HEK293 (cell line): ENCODE results near the gene ICOSLG.

Experiments
- CTCF ChIA-PET: fragments of 350-600 bp; formaldehyde crosslinking; extraction: SDS; loops from one replicate; lab custom pipeline; 2021; ENCODE audit warnings: antibody characterized with exemption; lab: Yijun Ruan, JAX
- POLR2A ChIA-PET: fragments of 300-600 bp; formaldehyde crosslinking; extraction: SDS; loops from one replicate; lab custom pipeline; 2020; ENCODE audit warnings: antibody characterized with exemption, inconsistent platforms; lab: Yijun Ruan, JAX
- H3K27ac ChIP-seq: fragments of 200-500 bp; sonication (Bioruptor generic); 2 replicates; pipeline ENCODE4 v1.5.1; 2014; ENCODE audit warnings: low read depth, low read length, control low read depth, inconsistent platforms; ENCODE audit errors: extremely low read depth
- H3K36me3 ChIP-seq, 2 experiments: fragments of 200-500 bp in 1 of 2; sonication (Bioruptor generic) in 1 of 2; 1 replicate in 1 of 2; 2 replicates in 1 of 2; pipeline ENCODE4 v1.5.1; 2014 to 2017; ENCODE audit warnings: inconsistent platforms in 2 of 2, low read length in 2 of 2; ENCODE audit not compliant: control insufficient read depth in 2 of 2, insufficient read depth in 1 of 2
- H3K4me1 ChIP-seq: fragments of 200-500 bp; sonication (Bioruptor generic); 2 replicates; pipeline ENCODE4 v1.5.1; 2014; ENCODE audit warnings: mild to moderate bottlenecking, low read length, inconsistent platforms; ENCODE audit not compliant: control insufficient read depth, insufficient read depth
- H3K4me3 ChIP-seq: 2 replicates; pipeline ENCODE4 v1.5.1; 2011; ENCODE audit warnings: low read depth, mild to moderate bottlenecking, control low read depth, low read length, moderate library complexity
- H3K9me3 ChIP-seq: fragments of 200-500 bp; sonication (Bioruptor generic); 2 replicates; pipeline ENCODE4 v1.5.1; 2014; ENCODE audit warnings: low read depth, low read length, inconsistent platforms; ENCODE audit not compliant: control insufficient read depth, insufficient read depth
- CTCF ChIP-seq: fragments of 450-650 bp; formaldehyde crosslinking; IDR thresholded peaks from 2 replicates; pipeline ENCODE4 v1.5.1; 2016; ENCODE audit warnings: missing biosample characterization, missing genetic modification characterization
- KLF10 ChIP-seq: fragments of 450-650 bp; IDR thresholded peaks from 2 replicates; pipeline ENCODE4 v1.5.1; 2018; ENCODE audit warnings: missing biosample characterization, mild to moderate bottlenecking, missing genetic modification characterization
- KLF7 ChIP-seq: fragments of 450-650 bp; formaldehyde crosslinking; IDR thresholded peaks from 2 replicates; pipeline ENCODE4 v1.5.1; 2016; ENCODE audit warnings: missing biosample characterization, missing genetic modification characterization, borderline replicate concordance
- MYNN ChIP-seq: fragments of 450-650 bp; formaldehyde crosslinking; IDR thresholded peaks from 2 replicates; pipeline ENCODE4 v1.5.1; 2016; ENCODE audit warnings: missing biosample characterization, missing genetic modification characterization, borderline replicate concordance
- PRDM4 ChIP-seq: fragments of 450-650 bp; formaldehyde crosslinking; IDR thresholded peaks from 2 replicates; pipeline ENCODE4 v1.5.1; 2017; ENCODE audit warnings: missing biosample characterization, missing genetic modification characterization
- SALL2 ChIP-seq: fragments of 450-650 bp; formaldehyde crosslinking; IDR thresholded peaks from 2 replicates; pipeline ENCODE4 v1.5.0; 2017; ENCODE audit warnings: missing biosample characterization, mild to moderate bottlenecking, missing genetic modification characterization, borderline replicate concordance
- SP2 ChIP-seq: fragments of 450-650 bp; formaldehyde crosslinking; IDR thresholded peaks from 2 replicates; pipeline ENCODE4 v1.5.1; 2016; ENCODE audit warnings: missing biosample characterization, missing genetic modification characterization
- ZBTB21 ChIP-seq: fragments of 450-650 bp; formaldehyde crosslinking; IDR thresholded peaks from 2 replicates; pipeline ENCODE4 v1.5.1; 2017; ENCODE audit warnings: missing biosample characterization, missing genetic modification characterization
- ZBTB49 ChIP-seq: fragments of 450-650 bp; formaldehyde crosslinking; IDR thresholded peaks from 2 replicates; pipeline ENCODE4 v1.5.1; 2016; ENCODE audit warnings: missing biosample characterization, missing genetic modification characterization, low read depth
- ZEB2 ChIP-seq: fragments of 450-650 bp; formaldehyde crosslinking; IDR thresholded peaks from 2 replicates; pipeline ENCODE4 v1.5.1; 2016; ENCODE audit warnings: missing biosample characterization, missing genetic modification characterization
- ZNF280C ChIP-seq: fragments of 450-650 bp; formaldehyde crosslinking; IDR thresholded peaks from 2 replicates; pipeline ENCODE4 v1.5.1; 2016; ENCODE audit warnings: missing biosample characterization, missing genetic modification characterization
- ZNF560 ChIP-seq: fragments of 450-650 bp; formaldehyde crosslinking; IDR thresholded peaks from 2 replicates; pipeline ENCODE4 v1.5.1; 2017; ENCODE audit warnings: missing biosample characterization, missing genetic modification characterization, borderline replicate concordance
- ZNF561 ChIP-seq: fragments of 450-650 bp; IDR thresholded peaks from 2 replicates; pipeline ENCODE4 v1.5.1; 2018; ENCODE audit warnings: missing biosample characterization, missing genetic modification characterization, borderline replicate concordance
- ZNF707 ChIP-seq: fragments of 450-650 bp; formaldehyde crosslinking; IDR thresholded peaks from 2 replicates; pipeline ENCODE4 v1.5.1; 2016; ENCODE audit warnings: missing biosample characterization, missing genetic modification characterization
- ZNF830 ChIP-seq: fragments of 450-650 bp; IDR thresholded peaks from 2 replicates; pipeline ENCODE4 v1.5.0; 2018; ENCODE audit warnings: missing biosample characterization, missing genetic modification characterization, low read depth, mild to moderate bottlenecking, moderate library complexity
- ZNF837 ChIP-seq: fragments of 450-650 bp; formaldehyde crosslinking; IDR thresholded peaks from 2 replicates; pipeline ENCODE4 v1.5.1; 2016; ENCODE audit warnings: missing biosample characterization, missing genetic modification characterization
- ZSCAN16 ChIP-seq: fragments of 450-650 bp; formaldehyde crosslinking; IDR thresholded peaks from 2 replicates; pipeline ENCODE4 v1.5.1; 2016; ENCODE audit warnings: missing biosample characterization, missing genetic modification characterization

ICOSLG gene

GRCh38 chr21:44258056-44258725 lies 17.4 kb upstream of the ICOSLG start:
- H3K9me3 ChIP-seq: no peaks in the 10 kb centered on the region
- H3K36me3 ChIP-seq: no peaks in the 10 kb centered on the region
- ChIA-PET POLR2A (no interaction called here), CTCF (interaction anchor here (0.6 to 0.7 kb wide), 2 partner anchors 18 to 46 kb away, joined by 3 read pairs; no protein-coding TSS in a partner anchor)
- H3K4me3 ChIP-seq: no peak overlapping the region
- H3K27ac ChIP-seq: no peak overlapping the region
- no peaks in the 10 kb centered on the region for H3K4me1 ChIP-seq
- TF ChIP-seq ZBTB21 (no peak), ZNF561 (tag by site-specific recombination) (no peak), SP2 (no peak), ZEB2 (no peak), CTCF (tag by site-specific recombination) (no peak), ZNF837 (tag by site-specific recombination) (no peak), ZNF560 (tag by site-specific recombination) (no peak), ZBTB49 (tag by site-specific recombination) (no peak), ZNF830 (tag by site-specific recombination) (no peak), MYNN (tag by site-specific recombination) (no peak), KLF10 (tag by site-specific recombination) (no peak), ZNF280C (tag by site-specific recombination) (no peak), KLF7 (tag by site-specific recombination) (no peak), ZNF707 (tag by site-specific recombination) (no peak), SALL2 (tag by site-specific recombination) (no peak), ZSCAN16 (tag by site-specific recombination) (no peak), PRDM4 (tag by site-specific recombination) (no peak)
